GM19193 (cell line): ENCODE measurements around the gene KCNAB3.
A peak's percentile ranks its signal among the peaks of the same experiment; 100 is the strongest.

ENCODE experiments used
- POLR2A ChIP-seq: IDR thresholded peaks from 4 replicates; pipeline ENCODE4 v1.6.1; 2011; ENCODE audit not compliant: insufficient read depth, insufficient read length; ENCODE audit errors: extremely low read depth

KCNAB3 gene

GRCh38 chr17:7929158-7930023 is at the start of gene KCNAB3:
TSS of gene KCNAB3 (minus strand) at chr17:7929856. CDS start at chr17:7929435, 421 bp downstream.
- no peak for TF ChIP-seq POLR2A

- TF ChIP-seq POLR2A = no peak
These were observed 48.1 kb upstream of the KCNAB3 start for GRCh38 chr17:7977805-7978204.

GRCh38 chr17:7977039-7977438 is 47.4 kb upstream of the KCNAB3 start:
- no peak for TF ChIP-seq POLR2A

- no peak for TF ChIP-seq POLR2A
These were observed 45.0 kb upstream of the KCNAB3 start for GRCh38 chr17:7974638-7975131.

- TF ChIP-seq POLR2A = no peak
These were observed 42.6 kb upstream of the KCNAB3 start for GRCh38 chr17:7972131-7972785.

GRCh38 chr17:7971651-7972050 is 42.0 kb upstream of the KCNAB3 start:
- TF ChIP-seq POLR2A = no peak

- TF ChIP-seq POLR2A = no peak
These were observed 39.8 kb upstream of the KCNAB3 start for GRCh38 chr17:7969433-7969832.

- TF ChIP-seq POLR2A = no peak
These were observed 38.1 kb upstream of the KCNAB3 start for GRCh38 chr17:7967751-7968150.

- TF ChIP-seq POLR2A = no peak
These were observed 31.8 kb upstream of the KCNAB3 start for GRCh38 chr17:7961421-7961820.

- TF ChIP-seq POLR2A = no peak
These were observed 30.0 kb upstream of the KCNAB3 start for GRCh38 chr17:7959503-7960253.

- no peak for TF ChIP-seq POLR2A
These were observed 26.7 kb upstream of the KCNAB3 start for GRCh38 chr17:7956228-7956965.

- no peak for TF ChIP-seq POLR2A
These were observed 26.0 kb upstream of the KCNAB3 start for GRCh38 chr17:7955414-7956227.

GRCh38 chr17:7951143-7951792 is 21.6 kb upstream of the KCNAB3 start:
- peak; percentile 29 for TF ChIP-seq POLR2A
